HG02623 (cell line): Measurements from ENCODE around the gene TOMM40L.
"Not testable (repeated sequence)": the region's sequence is repeated elsewhere in the genome, so short reads cannot be mapped to it uniquely, and the experiment has no call there.

ENCODE experiments used
- ATAC-seq: cut with Tn5 transposase; IDR thresholded peaks from one replicate; pipeline ENCODE4 v1.9.1; 2021; ENCODE audit warnings: moderate library complexity; ENCODE audit not compliant: unreplicated experiment

The TOMM40L gene

GRCh38 chr1:161219078-161219892 is 6.6 kb upstream of the TOMM40L start:
- no peak for ATAC-seq

GRCh38 chr1:161220002-161220401 is 5.9 kb upstream of the TOMM40L start:
- ATAC-seq: no peak

- no peak for ATAC-seq
These were observed 3.5 kb upstream of the TOMM40L start for GRCh38 chr1:161222175-161223019.

GRCh38 chr1:161223805-161224694 is 1.8 kb upstream of the TOMM40L start:
- no peak for ATAC-seq

- ATAC-seq: not testable (repeated sequence)
These were observed 1.2 kb upstream of the TOMM40L start for GRCh38 chr1:161224695-161225087.

- ATAC-seq: no peak
These were observed 704 bp upstream of the TOMM40L start for GRCh38 chr1:161225178-161225533.

- ATAC-seq: no peak
These were observed 456 bp downstream of the TOMM40L start for GRCh38 chr1:161226320-161226711.

- ATAC-seq: no peak
These were observed 899 bp downstream of the TOMM40L start for GRCh38 chr1:161226759-161227158.

GRCh38 chr1:161227196-161227871 is 1.5 kb downstream of the TOMM40L start:
- no peak for ATAC-seq

- no peak for ATAC-seq
These were observed 2.2 kb downstream of the TOMM40L start for GRCh38 chr1:161228032-161228431.

GRCh38 chr1:161229896-161230295 is 4.0 kb downstream of the TOMM40L start:
- ATAC-seq: no peak

GRCh38 chr1:161230762-161231161 is 4.9 kb downstream of the TOMM40L start:
- no peak for ATAC-seq

GRCh38 chr1:161233102-161233501 is 7.2 kb downstream of the TOMM40L start:
- no peak for ATAC-seq

- no peak for ATAC-seq
These were observed 10.3 kb downstream of the TOMM40L start for GRCh38 chr1:161235957-161236775.

- no peak for ATAC-seq
These were observed 12.2 kb downstream of the TOMM40L start, which contains the start of gene NR1I3 for GRCh38 chr1:161238039-161238473. Gene NR1I3 (minus strand): TSS chr1:161238203. CDS start chr1:161236565, 1,638 bp downstream.

GRCh38 chr1:161241682-161242081 is 15.8 kb downstream of the TOMM40L start:
- no peak for ATAC-seq

- no peak for ATAC-seq
These were observed 16.5 kb downstream of the TOMM40L start for GRCh38 chr1:161242313-161242712.

- ATAC-seq: no peak
These were observed 19.0 kb downstream of the TOMM40L start for GRCh38 chr1:161244888-161245287.

GRCh38 chr1:161250100-161250499 is 24.2 kb downstream of the TOMM40L start:
- ATAC-seq: not testable (repeated sequence)
